Tibial artery (tissue), 4 donors: Measurements from ENCODE around the gene SLC5A5.

Source experiments
- DNase-seq, 2 donors: peaks; one replicate each; pipeline ENCODE4 v3.0.0-alpha.2; 2019
- H3K27ac ChIP-seq, 2 donors: fragments of 200-600 bp; sonication (generic) in 1 of 2; 1 replicate in 1 of 2; 2 replicates in 1 of 2; pipeline ENCODE4 v1.5.1; 2018 to 2019; ENCODE audit warnings: mild to moderate bottlenecking in 1 of 2
- H3K27me3 ChIP-seq, 2 donors: fragments of 200-600 bp; sonication (generic) in 1 of 2; one replicate each; pipeline versions ENCODE4 v1.5.1 to v1.6.0; 2016 to 2019
- H3K36me3 ChIP-seq, 3 donors: fragments of 200-600 bp; sonication (generic) in 2 of 3; one replicate each; pipeline ENCODE4 v1.5.1; 2016 to 2019; ENCODE audit warnings: mild to moderate bottlenecking in 2 of 3
- H3K4me1 ChIP-seq, 4 donors: fragments of 200-600 bp; sonication (generic) in 2 of 4; 1 replicate in 3 of 4; 2 replicates in 1 of 4; pipeline ENCODE4 v1.5.1; 2016 to 2019
- H3K4me3 ChIP-seq, 2 donors: fragments of 200-600 bp; sonication (generic) in 1 of 2; 1 replicate in 1 of 2; 2 replicates in 1 of 2; pipeline ENCODE4 v1.5.1; 2018 to 2019; ENCODE audit warnings: mild to moderate bottlenecking in 2 of 2
- H3K9me3 ChIP-seq, 3 donors: fragments of 200-600 bp; sonication (generic) in 1 of 3; one replicate each; pipeline ENCODE4 v1.5.1; 2016 to 2019
- intact Hi-C: fragments of 100-400 bp; cut with DNase I; formaldehyde crosslinking; loops from one replicate; pipeline ENCODE4 v1.15.0; 2023; ENCODE audit warnings: low total_unique reads
- TF ChIP-seq, protein P1 (sequence below), 2 experiments: fragments of 200-600 bp in 1 of 2; fragments of 450-650 bp in 1 of 2; IDR thresholded peaks; one replicate each; pipeline ENCODE4 v1.5.1; 2017 to 2019; ENCODE audit warnings: antibody characterized with exemption in 2 of 2, mild to moderate bottlenecking in 1 of 2, moderate library complexity in 1 of 2

SLC5A5 gene

DNA sequence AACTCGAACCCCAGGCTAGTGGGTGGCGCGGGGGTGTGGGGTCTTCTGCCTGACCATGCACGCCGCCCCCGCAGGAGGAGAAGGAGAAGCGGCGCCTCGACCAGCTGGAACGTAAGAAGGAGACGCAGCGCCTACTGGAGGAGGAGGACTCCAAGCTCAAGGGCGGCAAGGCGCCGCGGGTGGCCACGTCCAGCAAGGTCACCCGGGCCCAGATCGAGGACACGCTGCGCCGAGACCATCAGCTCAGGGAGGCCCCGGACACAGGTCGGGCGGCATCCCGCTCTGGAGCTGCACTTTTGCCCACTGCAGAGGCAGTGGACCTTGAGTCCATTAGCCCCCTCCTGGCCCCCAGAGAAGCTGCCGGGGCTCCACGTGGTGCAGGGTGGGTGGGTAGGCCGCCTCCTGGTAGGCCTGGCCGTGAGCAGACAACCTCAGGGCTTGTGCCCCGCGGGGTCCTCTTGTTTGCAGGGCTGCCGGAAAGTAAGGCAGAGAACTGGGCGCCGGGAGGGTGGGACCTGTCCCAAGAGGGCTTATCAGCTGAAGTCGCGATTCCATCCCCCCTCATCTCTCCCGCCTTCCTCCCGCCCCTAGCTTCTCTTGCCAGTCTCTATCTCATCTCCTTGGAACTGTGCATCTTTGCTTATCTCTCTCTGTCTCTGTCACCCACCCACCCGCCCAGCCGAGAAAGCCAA, 71.0 kb downstream of the SLC5A5 start:
- intact Hi-C loops = loop anchor here (5.0 kb wide), 1 partner anchor 120 kb away; no protein-coding TSS in a partner anchor
- no peak for DNase-seq
- Histone ChIP-seq H3K27me3 (no peaks in the 10 kb centered on the region), H3K4me3 (no peak overlapping the region), H3K4me1 (peaks cover 0 to 10% (median 2%) of the 10 kb centered on the region in 4 donors), H3K27ac (no peak overlapping the region), H3K9me3 (no peaks in the 10 kb centered on the region), H3K36me3 (peaks cover 0 to 67% (median 38%) of the 10 kb centered on the region in 3 donors)
- TF ChIP-seq, protein P1, sequence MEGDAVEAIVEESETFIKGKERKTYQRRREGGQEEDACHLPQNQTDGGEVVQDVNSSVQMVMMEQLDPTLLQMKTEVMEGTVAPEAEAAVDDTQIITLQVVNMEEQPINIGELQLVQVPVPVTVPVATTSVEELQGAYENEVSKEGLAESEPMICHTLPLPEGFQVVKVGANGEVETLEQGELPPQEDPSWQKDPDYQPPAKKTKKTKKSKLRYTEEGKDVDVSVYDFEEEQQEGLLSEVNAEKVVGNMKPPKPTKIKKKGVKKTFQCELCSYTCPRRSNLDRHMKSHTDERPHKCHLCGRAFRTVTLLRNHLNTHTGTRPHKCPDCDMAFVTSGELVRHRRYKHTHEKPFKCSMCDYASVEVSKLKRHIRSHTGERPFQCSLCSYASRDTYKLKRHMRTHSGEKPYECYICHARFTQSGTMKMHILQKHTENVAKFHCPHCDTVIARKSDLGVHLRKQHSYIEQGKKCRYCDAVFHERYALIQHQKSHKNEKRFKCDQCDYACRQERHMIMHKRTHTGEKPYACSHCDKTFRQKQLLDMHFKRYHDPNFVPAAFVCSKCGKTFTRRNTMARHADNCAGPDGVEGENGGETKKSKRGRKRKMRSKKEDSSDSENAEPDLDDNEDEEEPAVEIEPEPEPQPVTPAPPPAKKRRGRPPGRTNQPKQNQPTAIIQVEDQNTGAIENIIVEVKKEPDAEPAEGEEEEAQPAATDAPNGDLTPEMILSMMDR (IDR thresholded peaks at IDR 0.05) = no peak

DNA sequence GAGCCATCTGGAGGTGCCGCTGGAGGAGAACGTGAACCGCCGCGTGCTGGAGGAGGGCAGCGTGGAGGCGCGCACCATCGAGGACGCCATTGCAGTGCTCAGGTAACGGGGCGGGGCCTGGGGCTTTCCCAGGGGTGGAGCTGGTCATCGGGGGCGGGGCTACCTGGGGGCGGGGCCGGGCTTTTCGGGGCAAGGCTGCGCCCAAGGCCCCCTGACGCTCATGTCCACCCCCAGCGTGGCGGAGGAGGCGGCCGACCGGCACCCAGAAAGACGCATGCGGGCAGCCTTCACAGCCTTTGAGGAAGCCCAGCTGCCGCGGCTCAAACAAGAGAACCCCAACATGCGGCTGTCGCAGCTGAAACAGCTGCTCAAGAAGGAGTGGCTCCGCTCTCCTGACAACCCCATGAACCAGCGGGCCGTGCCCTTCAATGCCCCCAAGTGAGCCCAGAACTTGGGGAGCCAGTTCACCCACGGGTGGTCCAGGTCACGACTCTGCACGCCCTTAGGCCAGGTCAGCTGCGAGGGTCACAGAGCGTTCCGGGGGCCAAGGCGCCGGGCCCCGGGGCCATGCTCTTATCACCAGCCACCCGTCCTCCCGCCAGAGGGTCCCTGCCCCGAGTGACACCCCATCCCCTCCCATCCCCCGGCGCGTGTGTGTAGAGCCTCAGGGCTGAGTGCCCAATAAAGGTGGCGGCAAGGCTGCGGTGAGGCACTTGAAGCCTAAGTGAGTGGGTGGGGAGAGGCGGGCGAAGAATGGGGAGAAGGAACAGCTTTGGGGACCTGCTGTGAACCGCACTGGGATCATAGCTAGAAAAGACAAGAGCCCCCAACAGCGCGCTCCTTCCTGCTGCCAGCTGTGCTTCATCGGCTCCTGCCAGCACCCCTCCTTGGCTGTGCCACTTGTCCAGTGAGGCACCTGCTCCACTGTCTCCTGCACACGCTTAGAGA, 71.8 kb downstream of the SLC5A5 start:
- Histone ChIP-seq H3K27ac (no peak overlapping the region), H3K27me3 (peaks cover 0 to 2% of the 10 kb centered on the region in 2 donors), H3K36me3 (peaks cover 0 to 59% (median 34%) of the 10 kb centered on the region in 3 donors), H3K4me3 (no peak overlapping the region), H3K4me1 (peaks cover 0 to 15% (median 7%) of the 10 kb centered on the region in 4 donors), H3K9me3 (no peaks in the 10 kb centered on the region)
- intact Hi-C loops = loop anchor here (5.0 kb wide), 1 partner anchor 119 kb away; no protein-coding TSS in a partner anchor
- TF ChIP-seq, protein P1 (IDR thresholded peaks at IDR 0.05) = no peak
- DNase-seq = no peak

DNA sequence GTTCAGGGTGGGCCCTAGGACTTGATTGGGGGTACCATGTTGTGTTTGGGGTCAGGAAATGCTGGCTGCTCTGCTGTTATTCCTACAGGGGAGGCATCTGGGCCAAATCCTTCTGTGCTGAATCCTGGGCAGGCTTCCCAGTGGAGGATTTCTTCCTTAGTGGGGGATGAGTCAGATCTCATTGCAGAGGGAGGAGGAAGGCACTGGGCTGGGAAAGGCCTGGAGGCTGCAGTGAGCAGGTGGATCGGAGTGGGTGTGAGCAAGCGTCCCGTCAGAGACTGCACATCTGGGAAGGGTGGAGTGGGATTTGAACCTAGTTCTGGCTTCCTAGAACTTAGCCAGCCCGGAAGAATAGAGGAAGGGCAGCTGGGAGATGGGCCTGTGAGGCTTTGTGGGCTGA, 72.6 kb downstream of the SLC5A5 start:
- H3K27me3 ChIP-seq = peaks cover 3 to 9% of the 10 kb centered on the region in 2 donors
- peaks cover 0 to 52% (median 27%) of the 10 kb centered on the region in 3 donors for H3K36me3 ChIP-seq
- intact Hi-C loops = loop anchor here (5.0 kb wide), 1 partner anchor 118 kb away; no protein-coding TSS in a partner anchor
- H3K9me3 ChIP-seq = no peaks in the 10 kb centered on the region
- peaks cover 0 to 23% (median 15%) of the 10 kb centered on the region in 4 donors for H3K4me1 ChIP-seq
- H3K27ac ChIP-seq = no peak overlapping the region
- DNase-seq = no peak
- H3K4me3 ChIP-seq = no peak overlapping the region
- TF ChIP-seq, protein P1 (IDR thresholded peaks at IDR 0.05) = no peak
